ENCODE results near the gene FAM174B. TPM values are rescaled to one million over a fixed set of nuclear protein-coding genes. Genes with fewer than 3 reads are reported as not detected.

Gene FAM174B
- total RNA-seq, result 10 to 100 TPM in 6 of 7 donors, 1 to 10 TPM in 1; 2.5 to 31.5 (median 15.4) TPM
- 10 to 100 TPM; 11.8 to 15.5 TPM for polyA plus RNA-seq
- long read RNA-seq, donor 1, transcript FAM174B-201 (3 exons, 2,792 nt), result major isoform, 10 of 27 reads
- long read RNA-seq, donor 1, partial matches to known transcripts, result 0 of 27 reads
- long read RNA-seq, donor 1, other reads (novel, unspliced or antisense), result 14 of 27 reads
- long read RNA-seq, donor 2, transcript FAM174B-201 (3 exons, 2,792 nt), result major isoform, 5 of 5 reads
- long read RNA-seq, donor 2, partial matches to known transcripts, result 0 of 5 reads
- long read RNA-seq, donor 2, other reads (novel, unspliced or antisense), result 0 of 5 reads
- long read RNA-seq, donor 3, transcript FAM174B-201 (3 exons, 2,792 nt), result major isoform, 57 of 71 reads
- long read RNA-seq, donor 3, partial matches to known transcripts, result 7 of 71 reads
- long read RNA-seq, donor 3, other reads (novel, unspliced or antisense), result 5 of 71 reads

DNA sequence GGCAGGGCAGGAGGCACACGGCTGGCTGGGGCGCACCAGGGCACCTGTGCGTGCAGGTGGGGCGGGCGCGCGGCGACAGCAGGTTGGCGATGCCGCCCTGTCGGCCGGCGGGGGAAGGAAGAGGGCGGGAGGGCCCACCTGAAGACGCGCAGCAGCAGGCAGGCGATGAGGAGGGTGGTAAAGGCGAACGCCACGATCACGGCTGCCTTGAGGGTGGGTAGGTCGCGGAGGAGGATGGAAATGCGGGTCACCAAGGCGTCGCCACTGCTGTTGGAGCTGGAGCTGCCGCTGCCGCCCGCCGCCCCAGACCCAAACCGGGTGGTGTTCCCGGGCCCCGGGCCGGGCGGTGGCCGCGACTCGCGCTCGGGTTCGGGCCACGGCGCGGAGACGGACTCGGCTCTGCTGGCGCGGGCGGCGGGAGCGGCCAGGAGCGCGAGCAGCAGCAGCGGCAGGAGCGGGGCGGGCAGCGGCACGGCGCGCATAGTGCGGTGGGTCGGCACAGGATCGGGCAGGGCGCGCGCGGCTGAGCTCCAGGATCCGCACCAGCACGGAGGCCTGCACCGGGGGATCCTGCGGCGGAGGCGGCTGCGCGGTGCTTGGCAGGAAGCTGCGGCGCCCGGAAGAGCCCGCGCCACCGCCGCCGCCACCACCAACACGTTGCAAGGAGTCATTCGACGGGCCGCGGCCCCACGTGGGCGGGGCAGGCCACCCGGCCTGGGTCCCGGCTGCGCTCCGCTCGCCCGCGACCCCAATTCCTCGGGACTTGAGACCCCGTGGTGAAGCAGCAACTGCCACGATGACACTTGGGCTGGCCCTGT is at the start of gene FAM174B:
FAM174B (minus strand) TSS at position 598 of the 818 bp plus-strand sequence.
- no peaks in the 10 kb centered on the region for H3K9me3 ChIP-seq
- DNase-seq, result peak; percentile 46 to 70 (median 61)
- WGBS, 3 donors, result 1% methylated on average over 60 to 100 of the region's 100 CpGs
- H3K4me3 ChIP-seq, result peak within 1 kb of the TSS; percentile 47
- H3K36me3 ChIP-seq, result no peaks in the 10 kb centered on the region
- intact Hi-C loops (cut with DNase I), result no loop called here
- H3K4me1 ChIP-seq (ENCODE audit: insufficient read depth), result peaks cover 11% of the 10 kb centered on the region
- H3K27me3 ChIP-seq, result no peaks in the 10 kb centered on the region
- TF ChIP-seq POLR2A (IDR thresholded peaks at IDR 0.05) (peak; percentile 23), EP300 (IDR thresholded peaks at IDR 0.05) (no peak)
- peak within 1 kb of the TSS; percentile 44 to 77 for H3K27ac ChIP-seq

DNA sequence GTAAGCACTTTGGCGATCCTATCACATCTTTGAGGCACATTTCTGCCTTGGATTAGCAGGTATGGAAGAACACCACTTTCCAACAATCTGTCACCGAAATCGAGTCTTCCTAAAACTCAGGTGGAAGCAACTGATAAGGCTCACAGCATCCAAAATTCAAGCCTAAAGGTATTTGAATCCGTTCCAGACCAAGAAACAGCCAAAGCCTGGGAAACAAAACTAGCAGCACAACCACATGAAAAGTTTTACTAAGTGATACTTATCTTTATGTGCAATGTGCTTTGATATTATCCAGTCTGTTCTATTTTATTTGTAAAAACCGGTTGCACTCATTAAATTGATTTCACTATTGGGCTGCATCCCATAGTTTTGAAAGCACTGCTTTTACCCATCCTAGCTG is 40.5 kb upstream of the FAM174B start:
- Histone ChIP-seq H3K27ac (no peak overlapping the region), H3K27me3 (no peaks in the 10 kb centered on the region), H3K9me3 (peaks cover 0 to 6% of the 10 kb centered on the region in 2 donors), H3K36me3 (no peaks in the 10 kb centered on the region), H3K4me1 (ENCODE audit: insufficient read depth) (no peaks in the 10 kb centered on the region), H3K4me3 (no peak overlapping the region)
- TF ChIP-seq, protein P1, sequence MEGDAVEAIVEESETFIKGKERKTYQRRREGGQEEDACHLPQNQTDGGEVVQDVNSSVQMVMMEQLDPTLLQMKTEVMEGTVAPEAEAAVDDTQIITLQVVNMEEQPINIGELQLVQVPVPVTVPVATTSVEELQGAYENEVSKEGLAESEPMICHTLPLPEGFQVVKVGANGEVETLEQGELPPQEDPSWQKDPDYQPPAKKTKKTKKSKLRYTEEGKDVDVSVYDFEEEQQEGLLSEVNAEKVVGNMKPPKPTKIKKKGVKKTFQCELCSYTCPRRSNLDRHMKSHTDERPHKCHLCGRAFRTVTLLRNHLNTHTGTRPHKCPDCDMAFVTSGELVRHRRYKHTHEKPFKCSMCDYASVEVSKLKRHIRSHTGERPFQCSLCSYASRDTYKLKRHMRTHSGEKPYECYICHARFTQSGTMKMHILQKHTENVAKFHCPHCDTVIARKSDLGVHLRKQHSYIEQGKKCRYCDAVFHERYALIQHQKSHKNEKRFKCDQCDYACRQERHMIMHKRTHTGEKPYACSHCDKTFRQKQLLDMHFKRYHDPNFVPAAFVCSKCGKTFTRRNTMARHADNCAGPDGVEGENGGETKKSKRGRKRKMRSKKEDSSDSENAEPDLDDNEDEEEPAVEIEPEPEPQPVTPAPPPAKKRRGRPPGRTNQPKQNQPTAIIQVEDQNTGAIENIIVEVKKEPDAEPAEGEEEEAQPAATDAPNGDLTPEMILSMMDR (IDR thresholded peaks at IDR 0.05), result no peak
- TF ChIP-seq EP300 (IDR thresholded peaks at IDR 0.05) (no peak), POLR2A (IDR thresholded peaks at IDR 0.05) (no peak)
- no peak for DNase-seq
- intact Hi-C loops (cut with DNase I), result no loop called here
- 59 to 73% (median 65%) methylated on average over 5 of the region's 5 CpGs for WGBS, 3 donors

DNA sequence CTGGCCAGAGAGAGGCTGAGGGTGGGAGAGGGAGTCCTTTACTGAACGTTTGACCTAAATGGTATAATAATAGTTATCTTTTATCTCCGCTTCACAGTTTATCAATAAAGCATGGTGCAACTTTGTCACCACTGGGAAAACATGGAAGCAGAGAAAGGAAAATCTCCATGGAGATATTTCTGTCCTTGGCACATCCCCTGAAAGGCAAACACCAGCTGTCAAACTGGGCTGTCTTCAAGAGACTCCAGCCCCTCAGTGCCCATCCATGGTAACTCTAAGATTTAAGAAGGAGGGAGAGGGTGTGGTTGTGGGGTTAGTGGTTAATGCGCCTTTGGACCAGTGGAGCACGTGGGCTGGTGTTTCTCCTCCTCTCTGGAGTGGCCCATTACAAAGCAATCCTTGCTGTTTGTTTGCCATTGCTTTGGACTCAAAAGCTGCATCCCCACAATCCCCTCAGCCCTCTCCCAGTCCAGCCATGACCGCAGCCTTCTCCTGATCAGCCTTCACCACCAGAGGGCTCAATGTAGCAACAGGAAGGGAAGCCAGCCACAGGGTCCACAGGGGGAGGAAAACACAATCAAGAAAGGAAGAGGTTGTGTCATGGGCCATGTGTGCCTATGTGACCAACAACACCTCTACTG is 38.2 kb upstream of the FAM174B start:
- Histone ChIP-seq H3K9me3 (no peaks in the 10 kb centered on the region), H3K4me1 (ENCODE audit: insufficient read depth) (no peaks in the 10 kb centered on the region), H3K27ac (no peak overlapping the region), H3K27me3 (no peaks in the 10 kb centered on the region), H3K4me3 (no peak overlapping the region), H3K36me3 (no peaks in the 10 kb centered on the region)
- no peak for DNase-seq
- TF ChIP-seq, protein P1 (IDR thresholded peaks at IDR 0.05), result no peak
- TF ChIP-seq EP300 (IDR thresholded peaks at IDR 0.05), result no peak
- no peak for TF ChIP-seq POLR2A (IDR thresholded peaks at IDR 0.05)
- intact Hi-C loops (cut with DNase I), result no loop called here
- 52 to 65% (median 63%) methylated on average over 5 of the region's 5 CpGs for WGBS, 3 donors

DNA sequence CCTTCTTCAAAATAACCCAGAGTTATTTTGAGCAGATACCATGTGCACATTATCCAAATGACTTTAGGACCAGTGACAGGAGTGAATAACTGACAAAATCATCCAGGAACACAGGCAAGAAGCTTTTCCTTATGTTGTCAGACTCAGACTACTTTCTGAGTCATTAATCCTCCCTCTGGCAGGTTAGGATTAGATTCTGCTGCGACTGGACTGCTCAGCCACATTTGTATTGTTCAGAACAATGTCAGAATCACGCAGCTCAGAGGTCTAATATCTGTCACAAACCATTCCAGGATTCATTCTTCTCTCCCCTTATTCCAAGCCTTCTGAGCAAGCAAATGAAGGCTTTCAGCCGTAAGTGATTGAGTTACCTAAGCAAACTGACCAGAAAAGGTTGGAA is 34.8 kb upstream of the FAM174B start:
- Histone ChIP-seq H3K9me3 (no peaks in the 10 kb centered on the region), H3K36me3 (no peaks in the 10 kb centered on the region), H3K27ac (no peak overlapping the region), H3K4me3 (no peak overlapping the region), H3K27me3 (no peaks in the 10 kb centered on the region), H3K4me1 (ENCODE audit: insufficient read depth) (no peaks in the 10 kb centered on the region)
- intact Hi-C loops (cut with DNase I), result no loop called here
- 93 to 96% (median 94%) methylated on average over 3 of the region's 3 CpGs for WGBS, 3 donors
- DNase-seq, result no peak
- TF ChIP-seq EP300 (IDR thresholded peaks at IDR 0.05) (no peak), POLR2A (IDR thresholded peaks at IDR 0.05) (no peak)
- TF ChIP-seq, protein P1 (IDR thresholded peaks at IDR 0.05), result no peak

Measured in ovary (tissue), 10 donors.